T-helper 17 cell (primary cell): ENCODE data around the gene ZNF747. TPM values are rescaled to one million over a fixed set of nuclear protein-coding genes. Genes with fewer than 3 reads are reported as not detected.

ENCODE experiments used
- ATAC-seq: fragments of 150-1000 bp; cut with Tn5 transposase; 2 replicates; pipeline ENCODE4 v1.10.0; 2021; ENCODE audit warnings: mild to moderate bottlenecking, moderate library complexity
- DNase-seq, 3 donors: peaks; one replicate each; pipeline versions ENCODE4 v3.0.0 to v3.0.0-alpha.2; 2020 to 2021
- H3K9me3 ChIP-seq: one replicate; pipeline ENCODE4 v1.7.0; 2013; ENCODE audit warnings: low read length, mild to moderate bottlenecking; ENCODE audit not compliant: control insufficient read depth, poor library complexity, severe bottlenecking
- H3K27ac Mint-ChIP-seq: one replicate; pipeline ENCODE4 v1.8.0; 2022; ENCODE audit warnings: mild to moderate bottlenecking, moderate library complexity, mixed read lengths
- H3K27me3 Mint-ChIP-seq: one replicate; pipeline ENCODE4 v1.8.0; 2022; ENCODE audit warnings: mixed read lengths
- H3K36me3 Mint-ChIP-seq: one replicate; pipeline ENCODE4 v1.8.0; 2022; ENCODE audit warnings: low read depth, mixed read lengths
- H3K4me1 Mint-ChIP-seq: one replicate; pipeline ENCODE4 v1.8.0; 2022; ENCODE audit warnings: mild to moderate bottlenecking, mixed read lengths
- H3K4me3 Mint-ChIP-seq: one replicate; pipeline ENCODE4 v1.8.0; 2022; ENCODE audit warnings: mild to moderate bottlenecking, moderate library complexity, mixed read lengths
- total RNA-seq, 4 donors: library from RNA in 2 of 4; stranded (reverse) in 2 of 4; gene quantifications; one replicate each; pipeline ENCODE4 v1.2.3 and lab custom pipeline; 2022 to 2026

ZNF747 gene
- total RNA-seq, 2 donors from 2014 or later = 7.6 TPM

DNA sequence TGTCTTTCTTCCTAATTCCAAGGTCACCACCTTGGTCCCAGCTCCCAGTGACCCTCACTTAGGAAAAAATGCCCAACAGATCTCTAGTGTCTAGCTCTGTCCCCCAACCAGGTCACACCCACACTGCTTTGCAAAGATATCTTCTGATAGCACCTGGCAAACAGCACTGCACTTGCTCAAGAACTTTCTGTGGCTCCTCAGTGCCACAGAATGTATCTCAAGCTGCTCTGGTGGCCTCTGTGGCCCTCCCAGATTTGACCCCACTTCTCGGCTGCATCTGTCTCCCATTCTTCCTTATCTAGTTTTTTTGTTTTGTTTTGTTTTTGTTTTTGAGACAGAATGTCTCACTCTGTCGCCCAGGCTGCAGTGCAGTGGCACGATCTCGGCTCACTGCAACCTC, 31.9 kb upstream of the ZNF747 start:
- no peak for ATAC-seq
- no peaks in the 10 kb centered on the region for H3K9me3 ChIP-seq
- no peaks in the 10 kb centered on the region for H3K27me3 Mint-ChIP-seq
- H3K4me1 Mint-ChIP-seq = peaks cover 30% of the 10 kb centered on the region
- no peak for DNase-seq
- peak overlapping the region; percentile 96 for H3K27ac Mint-ChIP-seq
- H3K4me3 Mint-ChIP-seq = peak overlapping the region; percentile 25
- no peaks in the 10 kb centered on the region for H3K36me3 Mint-ChIP-seq

DNA sequence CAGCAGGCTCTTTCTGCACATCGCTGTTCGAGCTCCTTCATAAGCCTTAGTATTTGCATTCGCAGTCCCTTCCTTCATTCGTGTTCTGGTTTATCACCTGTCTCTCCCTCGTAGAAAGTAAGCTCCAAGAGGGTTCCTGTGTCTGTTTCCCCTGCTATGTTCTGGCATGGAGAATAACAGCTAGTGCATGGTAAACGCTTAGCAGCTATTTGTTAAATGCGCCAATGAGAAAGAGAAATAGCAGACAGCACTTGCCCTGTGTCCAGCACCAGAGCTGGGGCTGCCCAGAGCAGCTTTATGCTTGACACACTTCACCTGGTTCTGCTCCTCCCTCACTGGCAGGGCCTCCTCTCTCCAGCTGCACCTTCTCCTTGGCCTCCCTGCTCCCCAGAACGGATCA, 31.3 kb upstream of the ZNF747 start:
- DNase-seq = no peak
- H3K36me3 Mint-ChIP-seq = no peaks in the 10 kb centered on the region
- no peaks in the 10 kb centered on the region for H3K27me3 Mint-ChIP-seq
- peaks cover 32% of the 10 kb centered on the region for H3K4me1 Mint-ChIP-seq
- H3K27ac Mint-ChIP-seq = peak overlapping the region; percentile 96
- H3K9me3 ChIP-seq = no peaks in the 10 kb centered on the region
- H3K4me3 Mint-ChIP-seq = peak overlapping the region; percentile 25
- no peak for ATAC-seq

DNA sequence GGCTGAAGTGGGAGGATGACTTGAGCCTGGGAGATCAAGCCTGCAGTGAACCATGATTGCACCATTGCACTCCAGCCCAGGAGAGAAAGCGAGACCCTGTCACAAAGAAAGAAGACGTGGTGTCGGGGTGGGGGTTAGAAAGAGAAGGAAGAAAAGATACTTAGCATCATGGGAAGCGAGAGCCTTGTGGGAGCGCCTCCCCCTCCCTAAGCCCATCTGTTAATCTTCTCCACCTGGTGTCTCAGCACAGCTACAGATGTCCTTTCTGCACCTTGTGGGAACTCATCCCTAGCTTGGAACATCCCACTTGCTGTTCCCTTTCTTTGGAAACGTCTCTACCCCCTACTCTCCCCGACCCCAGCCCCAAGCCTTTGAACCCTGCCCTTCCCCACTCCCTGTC, 30.9 kb upstream of the ZNF747 start:
- ATAC-seq (no peak), DNase-seq (no peak)
- H3K9me3 ChIP-seq = no peaks in the 10 kb centered on the region
- Mint-ChIP-seq H3K36me3 (no peaks in the 10 kb centered on the region), H3K27ac (no peak overlapping the region), H3K4me1 (peaks cover 32% of the 10 kb centered on the region), H3K4me3 (no peak overlapping the region), H3K27me3 (no peaks in the 10 kb centered on the region)

DNA sequence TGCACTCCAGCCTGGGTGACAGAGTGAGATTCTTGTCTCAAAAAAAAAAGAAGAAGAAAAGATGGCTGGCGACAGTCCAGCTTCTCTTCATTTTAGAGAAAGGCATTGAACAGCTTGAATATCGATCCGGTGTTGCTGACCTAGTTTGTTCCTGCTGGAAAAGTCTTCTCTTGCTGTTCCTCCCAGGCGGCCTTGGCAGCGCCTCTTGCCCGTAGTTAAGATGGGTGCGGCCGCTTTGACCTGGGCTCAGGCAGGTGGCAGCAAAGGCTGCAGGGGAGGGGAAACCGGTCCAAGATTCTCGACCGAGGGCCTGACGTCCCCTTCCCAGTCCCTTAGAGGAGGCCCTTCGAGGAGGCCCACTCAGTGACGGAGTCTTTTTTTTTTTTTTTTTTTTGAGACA, 27.4 kb upstream of the ZNF747 start:
- ATAC-seq (no peak), DNase-seq (no peak)
- H3K9me3 ChIP-seq = no peaks in the 10 kb centered on the region
- peak overlapping the region; percentile 87 for H3K4me3 Mint-ChIP-seq
- H3K4me1 Mint-ChIP-seq = peaks cover 22% of the 10 kb centered on the region
- H3K27ac Mint-ChIP-seq = peak overlapping the region; percentile 96
- no peaks in the 10 kb centered on the region for H3K27me3 Mint-ChIP-seq
- no peaks in the 10 kb centered on the region for H3K36me3 Mint-ChIP-seq

DNA sequence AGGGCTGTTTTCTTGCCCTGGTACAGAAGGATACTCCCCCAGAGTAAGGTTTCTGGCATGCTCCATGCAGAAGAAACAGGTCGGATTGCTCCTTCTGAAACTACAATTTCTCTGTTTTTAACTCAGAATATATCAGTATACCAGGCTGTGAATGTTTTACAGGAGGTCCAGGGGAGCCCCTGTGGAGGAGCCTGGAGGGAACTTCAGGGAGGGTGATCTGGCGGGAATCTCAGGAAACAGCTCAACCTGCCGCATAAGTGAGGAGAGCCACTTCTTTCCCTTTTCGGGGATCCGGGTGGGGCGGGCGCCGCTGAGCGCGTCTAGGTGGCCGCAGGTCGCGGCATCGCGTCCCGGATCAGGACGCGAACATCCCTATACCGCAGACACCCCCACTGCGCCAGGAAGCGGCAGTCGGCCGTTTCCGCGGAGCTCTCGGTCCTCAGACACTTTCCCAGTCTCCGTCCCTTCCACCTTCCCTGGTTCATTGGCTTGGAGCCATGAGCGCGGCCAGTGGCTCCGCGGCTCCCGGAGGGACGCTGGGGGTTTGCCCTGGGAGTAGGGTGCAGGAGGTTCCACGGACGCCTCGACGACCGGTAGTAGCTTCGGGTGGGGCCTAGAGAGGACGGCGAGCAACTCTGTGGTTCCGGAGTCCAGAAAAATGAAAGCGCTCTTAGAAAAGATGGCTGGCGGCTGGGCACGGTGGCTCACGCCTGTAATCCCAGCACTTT, 26.6 kb upstream of the ZNF747 start:
- no peak for DNase-seq

DNA sequence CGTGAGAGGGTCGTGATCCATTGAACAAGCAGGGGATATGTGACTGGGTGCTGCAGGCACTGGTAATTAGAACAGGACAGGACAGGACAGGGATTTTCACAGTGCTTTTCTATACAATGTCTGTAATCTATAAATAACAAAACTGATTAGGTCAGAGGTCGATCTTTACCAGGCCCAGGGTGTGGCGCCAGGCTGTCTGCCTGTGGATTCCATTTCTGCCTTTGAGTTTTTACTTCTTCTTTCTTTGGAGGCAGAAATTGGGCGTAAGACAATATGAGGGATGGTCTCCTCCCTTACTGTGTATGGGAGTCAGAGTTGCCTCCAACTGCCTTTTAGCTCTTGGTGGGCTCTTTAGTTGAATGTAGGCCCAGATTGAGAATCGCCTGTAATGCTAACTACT, 25.0 kb upstream of the ZNF747 start:
- no peaks in the 10 kb centered on the region for H3K9me3 ChIP-seq
- Mint-ChIP-seq H3K36me3 (no peaks in the 10 kb centered on the region), H3K4me3 (peak overlapping the region; percentile 59), H3K27me3 (no peaks in the 10 kb centered on the region), H3K4me1 (peaks cover 19% of the 10 kb centered on the region), H3K27ac (peak overlapping the region; percentile 1)
- DNase-seq (no peak), ATAC-seq (no peak)

More for the DNA sequence above, 26.6 kb upstream of the ZNF747 start:
- Mint-ChIP-seq H3K27me3 (no peaks in the 10 kb centered on the region), H3K4me1 (peaks cover 17% of the 10 kb centered on the region), H3K27ac (peak overlapping the region; percentile 96), H3K4me3 (peak overlapping the region; percentile 87), H3K36me3 (no peaks in the 10 kb centered on the region)
- no peak for ATAC-seq
- H3K9me3 ChIP-seq = no peaks in the 10 kb centered on the region

DNA sequence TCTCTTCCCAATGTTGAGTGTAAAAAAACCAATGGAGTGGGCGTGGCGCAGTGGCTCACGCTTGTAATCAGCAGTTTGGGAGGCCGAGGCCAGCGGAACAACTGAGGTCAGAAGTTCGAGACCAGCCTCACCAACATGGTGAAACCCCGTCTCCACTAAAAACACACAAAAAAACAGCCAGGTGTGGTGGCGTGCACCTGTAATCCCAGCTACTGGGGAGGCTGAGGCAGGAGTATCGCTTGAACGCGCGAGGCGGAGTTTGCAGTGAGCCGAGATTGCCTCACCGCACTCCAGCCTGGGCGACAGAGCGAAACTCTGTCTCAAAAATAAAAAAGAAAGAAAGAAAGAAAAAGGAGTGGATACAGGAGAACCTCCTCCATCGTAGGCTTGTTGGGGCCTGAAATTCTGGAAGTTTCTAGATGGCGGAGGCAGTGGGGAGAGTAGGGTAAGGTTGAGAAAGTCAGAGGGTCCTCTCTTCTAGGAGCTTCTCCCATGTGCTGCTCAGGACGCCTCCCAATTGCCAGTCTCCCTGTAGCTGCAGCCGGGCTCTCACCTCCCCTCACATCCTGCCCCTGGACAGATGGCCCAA, 24.2 kb upstream of the ZNF747 start:
- no peaks in the 10 kb centered on the region for H3K36me3 Mint-ChIP-seq
- no peaks in the 10 kb centered on the region for H3K9me3 ChIP-seq
- H3K27ac Mint-ChIP-seq = peak overlapping the region; percentile 94
- peak overlapping the region; percentile 90 for H3K4me3 Mint-ChIP-seq
- DNase-seq = no peak
- H3K27me3 Mint-ChIP-seq = no peaks in the 10 kb centered on the region
- H3K4me1 Mint-ChIP-seq = peaks cover 23% of the 10 kb centered on the region
- ATAC-seq = no peak

DNA sequence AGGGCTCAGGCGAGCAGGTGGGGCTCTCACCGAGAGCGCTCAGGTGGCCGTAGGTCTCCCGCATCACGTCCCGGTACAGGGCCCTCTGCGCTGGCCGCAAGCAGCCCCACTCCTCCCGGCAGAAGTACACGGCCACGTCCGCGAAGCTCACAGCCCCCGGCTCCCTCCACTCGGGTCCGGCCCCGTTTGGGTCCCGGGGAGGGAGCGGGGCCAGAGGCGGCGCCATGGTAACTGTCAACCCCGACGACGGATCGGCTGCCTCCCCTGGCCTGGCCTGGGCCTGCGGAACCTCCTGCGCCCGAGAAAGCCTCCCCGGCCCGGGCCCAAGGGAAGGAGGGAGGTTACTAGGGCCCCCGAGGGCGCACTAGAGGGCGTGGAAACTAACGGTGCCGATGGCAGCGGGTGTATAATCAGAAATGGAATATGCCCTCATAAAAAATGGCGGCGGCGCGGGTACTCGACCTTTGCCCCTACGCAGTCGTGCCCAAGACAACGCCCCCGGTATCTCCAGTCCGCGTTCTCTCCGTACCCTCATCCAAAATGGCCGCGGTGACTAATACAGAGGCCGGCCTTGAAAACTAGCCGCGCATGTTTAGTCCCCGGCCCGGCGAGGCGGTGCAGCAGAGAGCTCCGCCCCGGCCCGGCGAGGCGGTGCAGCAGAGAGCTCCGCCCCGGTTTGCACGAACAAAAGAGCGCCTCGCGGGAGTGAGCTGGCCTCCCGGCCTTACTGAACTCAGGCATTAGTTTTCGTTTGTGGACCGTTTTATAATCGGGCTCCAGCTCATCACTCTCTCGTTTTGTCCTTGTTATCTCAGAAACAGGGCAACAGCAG, 23.5 kb upstream of the ZNF747 start, which contains the start of gene ZNF764:
TSS of gene ZNF764 (minus strand) at position 418 of the 832 bp plus-strand sequence. CDS start at position 226, 192 bp downstream.
- ATAC-seq = peak; percentile 92
- Mint-ChIP-seq H3K4me1 (peaks cover 30% of the 10 kb centered on the region), H3K27ac (peak within 1 kb of the TSS; percentile 94), H3K27me3 (no peaks in the 10 kb centered on the region), H3K36me3 (no peaks in the 10 kb centered on the region), H3K4me3 (peak within 1 kb of the TSS; percentile 90)
- peak; percentile 90 to 94 (median 91) for DNase-seq
- H3K9me3 ChIP-seq = no peaks in the 10 kb centered on the region

DNA sequence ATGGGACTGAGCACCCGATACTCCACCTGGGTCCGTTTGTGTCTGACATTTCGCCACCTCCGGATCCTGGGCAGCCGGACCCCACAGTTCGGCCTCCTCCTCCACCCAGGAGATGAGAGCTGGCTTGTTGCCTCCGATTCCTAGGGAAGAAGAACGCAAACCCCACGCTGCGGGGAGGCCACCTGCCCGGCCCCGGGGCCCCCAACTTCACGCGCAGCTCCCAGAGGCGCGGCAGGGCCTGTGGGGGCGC, 23.0 kb upstream of the ZNF747 start:
- ATAC-seq (no peak), DNase-seq (no peak)
- H3K9me3 ChIP-seq = no peaks in the 10 kb centered on the region
- H3K27ac Mint-ChIP-seq = peak overlapping the region; percentile 94
- H3K4me1 Mint-ChIP-seq = peaks cover 36% of the 10 kb centered on the region
- H3K27me3 Mint-ChIP-seq = no peaks in the 10 kb centered on the region
- H3K36me3 Mint-ChIP-seq = no peaks in the 10 kb centered on the region
- H3K4me3 Mint-ChIP-seq = peak overlapping the region; percentile 90

DNA sequence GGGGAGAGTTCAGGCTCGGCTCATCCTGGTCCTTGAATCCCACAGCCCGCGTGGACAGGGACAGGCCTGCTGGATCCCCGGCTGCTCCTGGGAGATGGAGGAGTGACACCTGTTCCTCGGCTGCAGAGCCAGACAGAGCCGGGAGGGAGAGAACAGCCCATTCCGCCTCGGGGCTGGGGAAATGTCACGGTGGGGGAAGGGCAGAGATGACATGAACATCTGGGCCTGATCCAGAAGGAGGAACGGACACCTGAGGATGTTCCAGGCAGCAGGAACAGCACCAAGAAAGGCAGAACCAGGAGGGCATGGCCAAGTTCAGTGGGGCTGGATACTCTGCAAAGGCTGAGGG, 21.4 kb upstream of the ZNF747 start:
- Mint-ChIP-seq H3K36me3 (no peaks in the 10 kb centered on the region), H3K27ac (peak overlapping the region; percentile 94)

DNA sequence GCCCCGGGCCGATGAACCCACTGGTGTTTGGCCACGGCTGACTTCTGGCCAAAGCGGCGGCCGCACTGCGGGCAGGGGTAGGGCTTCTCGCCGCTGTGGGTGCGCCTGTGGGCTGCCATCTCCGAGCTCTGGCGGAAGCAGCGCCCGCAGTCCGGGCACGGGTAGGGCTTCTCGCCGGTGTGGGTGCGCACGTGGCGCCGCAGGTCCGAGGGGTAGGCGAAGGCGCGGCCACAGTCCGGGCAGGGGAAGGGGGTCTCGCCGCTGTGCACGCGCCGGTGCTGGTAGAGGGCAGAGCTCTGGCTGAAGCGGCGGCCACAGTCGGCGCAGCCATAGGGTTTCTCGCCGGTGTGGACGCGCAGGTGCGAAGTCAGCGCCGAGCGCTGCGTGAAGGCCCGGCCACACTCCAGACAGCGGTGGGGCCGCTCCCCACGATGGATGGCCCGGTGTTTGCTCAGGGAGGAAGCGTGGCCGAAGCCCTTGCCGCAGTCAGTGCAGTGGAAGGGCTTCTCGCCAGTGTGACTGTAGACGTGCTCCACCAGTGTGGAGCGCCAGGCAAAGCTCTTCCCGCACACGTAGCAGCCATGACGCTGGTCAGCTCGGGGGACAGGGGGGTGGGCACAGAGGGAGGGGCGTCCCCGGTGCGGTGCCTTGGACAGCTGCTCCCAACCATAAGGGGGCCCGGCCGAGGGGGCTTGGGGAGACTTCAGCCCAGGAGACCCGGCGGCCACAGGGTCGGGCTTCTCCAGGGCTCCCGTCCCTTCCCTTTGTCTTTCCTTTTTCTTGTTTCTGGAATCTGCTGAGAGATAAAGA, 20.9 kb upstream of the ZNF747 start:
- no peak for ATAC-seq
- no peak for DNase-seq
- Mint-ChIP-seq H3K4me3 (peak overlapping the region; percentile 90), H3K27ac (peak overlapping the region; percentile 94), H3K27me3 (no peaks in the 10 kb centered on the region), H3K36me3 (no peaks in the 10 kb centered on the region), H3K4me1 (peaks cover 36% of the 10 kb centered on the region)
- no peaks in the 10 kb centered on the region for H3K9me3 ChIP-seq

More for the DNA sequence above, 21.4 kb upstream of the ZNF747 start:
- DNase-seq = no peak
- peaks cover 39% of the 10 kb centered on the region for H3K4me1 Mint-ChIP-seq
- peak overlapping the region; percentile 90 for H3K4me3 Mint-ChIP-seq
- ATAC-seq = no peak
- H3K27me3 Mint-ChIP-seq = no peaks in the 10 kb centered on the region
- no peaks in the 10 kb centered on the region for H3K9me3 ChIP-seq

DNA sequence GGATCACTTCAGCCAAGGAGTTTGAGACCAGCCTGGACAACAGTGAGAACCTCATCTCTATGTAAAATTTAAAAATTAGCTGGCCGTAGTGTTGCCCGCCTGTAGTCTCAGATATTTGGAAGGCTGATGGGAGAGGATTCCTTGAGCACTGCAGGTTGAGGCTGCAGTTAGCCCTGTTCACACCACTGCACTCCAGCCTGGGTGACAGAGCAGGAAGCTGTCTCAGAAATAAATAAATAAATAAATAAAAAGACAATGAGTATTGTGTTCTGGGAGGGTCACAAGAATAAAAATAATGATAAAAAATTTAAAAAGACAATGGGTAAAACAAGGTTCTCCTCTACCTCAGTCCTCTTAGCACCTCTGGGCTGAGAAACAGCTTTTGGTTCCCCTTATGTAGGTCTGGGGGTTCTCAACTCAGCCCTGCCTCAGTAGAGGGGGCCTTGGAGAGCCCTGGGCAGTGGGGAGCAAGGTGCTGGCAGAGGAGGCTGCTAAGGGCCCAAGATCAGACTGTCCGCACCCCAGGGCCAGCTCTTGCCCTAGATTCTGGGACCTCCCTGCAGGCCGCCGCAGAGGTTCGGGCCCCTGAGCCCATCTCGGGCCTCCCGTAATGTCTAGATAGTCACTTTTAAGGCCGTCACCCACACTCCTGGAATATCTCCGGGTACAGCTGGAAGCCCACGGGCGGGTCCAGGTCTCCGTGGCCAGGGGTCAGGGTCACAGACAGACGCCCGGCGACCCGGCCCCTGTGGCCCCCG, 20.1 kb upstream of the ZNF747 start:
- no peaks in the 10 kb centered on the region for H3K9me3 ChIP-seq
- peak overlapping the region; percentile 90 for H3K27ac Mint-ChIP-seq
- ATAC-seq (no peak), DNase-seq (no peak)
- peaks cover 36% of the 10 kb centered on the region for H3K4me1 Mint-ChIP-seq
- H3K36me3 Mint-ChIP-seq = no peaks in the 10 kb centered on the region
- no peaks in the 10 kb centered on the region for H3K27me3 Mint-ChIP-seq
- peak overlapping the region; percentile 59 for H3K4me3 Mint-ChIP-seq
